Measurements from ENCODE around the gene TANGO2.

Gene TANGO2

GRCh38 chr22:19987394-19988306 lies 33.3 kb upstream of the TANGO2 start:
- Histone ChIP-seq H3K4me1 (peaks cover 3% of the 10 kb centered on the region), H3K9me3 (no peaks in the 10 kb centered on the region), H3K27me3 (ENCODE audit: low read depth) (no peaks in the 10 kb centered on the region), H3K36me3 (replicated peaks) (no peaks in the 10 kb centered on the region), H3K4me3 (no peak overlapping the region)
- DNase-seq (ENCODE audit: low spot score in 2 of 2): no peak
- in situ Hi-C loops (cut with MboI; ENCODE audit: low sequenced_read_pairs): no loop called here

GRCh38 chr22:19988331-19988808 lies 32.5 kb upstream of the TANGO2 start:
- in situ Hi-C loops (cut with MboI; ENCODE audit: low sequenced_read_pairs): no loop called here
- no peak for DNase-seq (ENCODE audit: low spot score in 2 of 2)
- H3K4me1 ChIP-seq: peaks cover 3% of the 10 kb centered on the region

GRCh38 chr22:19988965-19989724 lies 31.8 kb upstream of the TANGO2 start:
- H3K4me1 ChIP-seq: peaks cover 3% of the 10 kb centered on the region
- DNase-seq (ENCODE audit: low spot score in 2 of 2): no peak
- in situ Hi-C loops (cut with MboI; ENCODE audit: low sequenced_read_pairs): no loop called here

More at GRCh38 chr22:19988331-19988808, 32.5 kb upstream of the TANGO2 start:
- no peak overlapping the region for H3K4me3 ChIP-seq
- no peaks in the 10 kb centered on the region for H3K27me3 ChIP-seq (ENCODE audit: low read depth)
- no peaks in the 10 kb centered on the region for H3K9me3 ChIP-seq
- no peaks in the 10 kb centered on the region for H3K36me3 ChIP-seq (replicated peaks)

GRCh38 chr22:19989725-19990067 lies 31.2 kb upstream of the TANGO2 start:
- Histone ChIP-seq H3K4me1 (peaks cover 3% of the 10 kb centered on the region), H3K27me3 (ENCODE audit: low read depth) (no peaks in the 10 kb centered on the region), H3K36me3 (replicated peaks) (no peaks in the 10 kb centered on the region), H3K4me3 (no peak overlapping the region), H3K9me3 (no peaks in the 10 kb centered on the region)
- no peak for DNase-seq (ENCODE audit: low spot score in 2 of 2)
- in situ Hi-C loops (cut with MboI; ENCODE audit: low sequenced_read_pairs): no loop called here

More at GRCh38 chr22:19988965-19989724, 31.8 kb upstream of the TANGO2 start:
- no peaks in the 10 kb centered on the region for H3K27me3 ChIP-seq (ENCODE audit: low read depth)
- H3K36me3 ChIP-seq (replicated peaks): no peaks in the 10 kb centered on the region
- no peak overlapping the region for H3K4me3 ChIP-seq
- H3K9me3 ChIP-seq: no peaks in the 10 kb centered on the region

DNA sequence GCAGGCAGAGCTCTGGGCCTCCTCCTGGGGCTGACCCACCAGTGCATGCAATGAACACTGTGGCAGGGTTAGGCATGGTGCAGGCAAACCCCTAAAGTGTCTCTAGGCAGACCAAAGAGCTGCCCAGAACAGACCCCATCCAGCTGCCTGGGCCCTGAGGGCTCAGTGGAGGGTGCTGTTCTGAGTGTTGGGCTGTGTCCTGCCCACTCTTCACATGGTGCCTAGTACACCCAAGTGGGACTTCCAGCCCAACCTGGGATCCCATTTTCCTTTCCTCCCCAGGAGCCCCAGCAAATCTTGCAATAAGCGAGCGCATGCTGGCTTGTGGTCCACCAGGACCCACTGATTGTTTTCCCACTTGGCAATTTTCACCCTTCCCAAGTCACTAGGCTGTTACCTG lies 30.7 kb upstream of the TANGO2 start:
- no peak for DNase-seq (ENCODE audit: low spot score in 2 of 2)
- H3K4me3 ChIP-seq: no peak overlapping the region
- H3K27me3 ChIP-seq (ENCODE audit: low read depth): no peaks in the 10 kb centered on the region
- H3K36me3 ChIP-seq (replicated peaks): no peaks in the 10 kb centered on the region
- H3K4me1 ChIP-seq: peaks cover 3% of the 10 kb centered on the region
- in situ Hi-C loops (cut with MboI; ENCODE audit: low sequenced_read_pairs): no loop called here
- H3K9me3 ChIP-seq: no peaks in the 10 kb centered on the region

GRCh38 chr22:19990609-19991394 lies 30.1 kb upstream of the TANGO2 start:
- in situ Hi-C loops (cut with MboI; ENCODE audit: low sequenced_read_pairs): no loop called here
- H3K4me1 ChIP-seq: peaks cover 3% of the 10 kb centered on the region

DNA sequence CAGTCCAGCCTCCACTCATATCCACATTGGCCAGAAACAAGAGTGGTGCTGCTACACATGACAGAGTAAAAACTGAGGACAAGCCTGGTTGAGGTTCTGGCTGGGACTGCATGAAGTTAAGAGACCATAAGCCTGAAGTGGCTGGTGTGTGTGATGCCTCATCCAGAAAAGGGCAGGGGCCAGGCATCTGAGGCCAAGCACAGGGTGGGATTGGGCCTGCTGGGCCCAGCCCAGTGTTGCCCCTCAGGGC lies 29.6 kb upstream of the TANGO2 start:
- no peak for DNase-seq (ENCODE audit: low spot score in 2 of 2)
- in situ Hi-C loops (cut with MboI; ENCODE audit: low sequenced_read_pairs): no loop called here
- H3K27me3 ChIP-seq (ENCODE audit: low read depth): no peaks in the 10 kb centered on the region
- H3K36me3 ChIP-seq (replicated peaks): no peaks in the 10 kb centered on the region
- no peaks in the 10 kb centered on the region for H3K9me3 ChIP-seq
- H3K4me1 ChIP-seq: no peaks in the 10 kb centered on the region; the same call in 1 of the 2 replicates
- no peak overlapping the region for H3K4me3 ChIP-seq

More at GRCh38 chr22:19990609-19991394, 30.1 kb upstream of the TANGO2 start:
- DNase-seq (ENCODE audit: low spot score in 2 of 2): no peak
- H3K9me3 ChIP-seq: no peaks in the 10 kb centered on the region
- H3K4me3 ChIP-seq: no peak overlapping the region
- H3K36me3 ChIP-seq (replicated peaks): no peaks in the 10 kb centered on the region
- H3K27me3 ChIP-seq (ENCODE audit: low read depth): no peaks in the 10 kb centered on the region

DNA sequence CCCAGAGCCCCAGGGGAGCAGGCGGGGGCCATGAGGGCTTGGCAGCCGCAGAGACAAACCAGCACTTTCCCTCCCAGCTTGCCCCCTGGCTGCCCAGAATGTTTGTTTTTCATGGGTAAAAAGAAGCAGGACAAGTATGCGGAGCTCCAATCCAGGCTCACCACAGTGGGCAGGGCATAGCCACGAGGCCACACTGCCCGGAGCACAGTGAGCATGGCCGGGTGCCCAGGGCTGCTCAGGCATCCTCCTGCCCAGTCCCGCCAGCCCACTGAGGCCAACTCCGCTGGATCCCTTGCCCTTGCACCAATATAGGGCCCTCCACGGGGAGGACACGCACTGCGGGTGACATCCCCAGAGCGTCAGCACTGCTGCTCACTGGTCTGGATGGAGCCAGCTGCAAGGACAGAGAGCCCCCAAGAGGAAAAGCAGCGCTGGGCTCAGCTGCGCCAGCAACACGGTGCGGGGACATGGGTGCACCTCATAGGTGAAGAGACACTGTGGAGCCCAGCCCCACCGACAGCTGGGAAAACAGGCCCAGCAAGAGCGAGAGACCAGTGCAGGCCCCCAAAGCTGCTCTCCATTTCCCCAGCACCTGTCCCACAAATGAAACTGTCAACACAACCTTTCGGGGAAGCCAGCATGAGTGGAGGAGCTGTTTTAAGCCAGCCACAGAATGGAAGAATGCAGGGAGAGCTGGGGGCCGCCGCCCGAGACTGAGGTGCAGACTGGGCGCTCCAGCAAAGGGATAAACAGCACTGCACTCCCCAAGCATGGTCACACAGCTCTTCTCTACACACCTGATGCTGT lies 29.1 kb upstream of the TANGO2 start:
- H3K9me3 ChIP-seq: no peaks in the 10 kb centered on the region
- H3K27me3 ChIP-seq (ENCODE audit: low read depth): no peaks in the 10 kb centered on the region

DNA sequence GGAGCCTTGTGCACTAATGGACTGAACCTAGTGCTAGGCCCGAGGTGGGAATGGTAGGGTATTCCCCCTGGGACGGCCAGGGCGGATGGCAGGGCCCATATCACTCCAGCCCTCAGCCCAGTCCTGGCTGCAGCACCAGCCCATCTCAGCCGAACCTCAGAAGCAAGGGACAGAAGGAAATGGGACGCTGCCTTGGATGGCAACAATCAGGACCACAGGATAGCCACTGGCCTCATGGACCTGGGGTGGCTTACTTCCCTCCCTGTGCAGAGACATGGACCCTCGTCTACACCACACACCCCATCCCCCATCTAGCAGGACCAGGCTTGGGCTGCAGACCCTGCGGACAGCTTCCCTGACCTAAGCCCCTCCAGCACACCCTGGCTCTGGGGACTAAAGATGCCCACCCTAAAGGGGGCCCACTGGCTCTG lies 28.4 kb upstream of the TANGO2 start:
- in situ Hi-C loops (cut with MboI; ENCODE audit: low sequenced_read_pairs): no loop called here
- no peak overlapping the region for H3K4me3 ChIP-seq

More for the DNA sequence above, 29.1 kb upstream of the TANGO2 start:
- DNase-seq (ENCODE audit: low spot score in 2 of 2): no peak
- Histone ChIP-seq H3K4me1 (no peaks in the 10 kb centered on the region), H3K36me3 (replicated peaks) (no peaks in the 10 kb centered on the region), H3K4me3 (no peak overlapping the region)
- in situ Hi-C loops (cut with MboI; ENCODE audit: low sequenced_read_pairs): no loop called here

DNA sequence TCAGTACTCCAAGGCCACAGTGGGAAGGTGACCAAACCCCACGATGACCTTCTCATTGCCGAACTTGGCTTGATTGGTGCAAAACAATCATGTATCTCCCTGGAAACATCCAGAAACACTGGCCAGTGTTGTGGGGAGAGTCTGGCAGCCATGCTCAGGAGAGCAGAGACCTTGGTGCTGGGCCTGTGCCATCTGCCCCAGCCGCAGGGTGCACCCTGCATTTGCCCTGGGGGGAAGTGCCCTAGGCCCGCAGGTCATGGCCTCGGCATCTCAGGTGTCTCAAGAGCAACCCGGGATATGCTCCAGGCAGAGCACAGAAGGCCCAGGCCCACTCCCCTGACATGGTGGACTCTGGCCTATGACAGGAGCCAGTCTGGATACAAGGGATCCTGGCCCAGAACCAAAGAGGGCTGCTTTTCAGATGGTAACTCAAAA lies 28.0 kb upstream of the TANGO2 start:
- no peaks in the 10 kb centered on the region for H3K36me3 ChIP-seq (replicated peaks)
- no peaks in the 10 kb centered on the region for H3K9me3 ChIP-seq
- in situ Hi-C loops (cut with MboI; ENCODE audit: low sequenced_read_pairs): no loop called here
- no peaks in the 10 kb centered on the region for H3K27me3 ChIP-seq (ENCODE audit: low read depth)
- H3K4me3 ChIP-seq: no peak overlapping the region
- no peaks in the 10 kb centered on the region for H3K4me1 ChIP-seq
- no peak for DNase-seq (ENCODE audit: low spot score in 2 of 2)

More for the DNA sequence above, 28.4 kb upstream of the TANGO2 start:
- Histone ChIP-seq H3K4me1 (no peaks in the 10 kb centered on the region), H3K36me3 (replicated peaks) (no peaks in the 10 kb centered on the region), H3K9me3 (no peaks in the 10 kb centered on the region), H3K27me3 (ENCODE audit: low read depth) (no peaks in the 10 kb centered on the region)
- no peak for DNase-seq (ENCODE audit: low spot score in 2 of 2)

GRCh38 chr22:19993926-19994325 lies 27.0 kb upstream of the TANGO2 start:
- H3K9me3 ChIP-seq: no peaks in the 10 kb centered on the region
- no peak for DNase-seq (ENCODE audit: low spot score in 2 of 2)
- no peaks in the 10 kb centered on the region for H3K36me3 ChIP-seq (replicated peaks)
- no peak overlapping the region for H3K4me3 ChIP-seq
- in situ Hi-C loops (cut with MboI; ENCODE audit: low sequenced_read_pairs): no loop called here
- no peaks in the 10 kb centered on the region for H3K27me3 ChIP-seq (ENCODE audit: low read depth)
- no peaks in the 10 kb centered on the region for H3K4me1 ChIP-seq

GRCh38 chr22:19994851-19995610 lies 25.9 kb upstream of the TANGO2 start:
- no peak for DNase-seq (ENCODE audit: low spot score in 2 of 2)

More at GRCh38 chr22:19994851-19995610, 25.9 kb upstream of the TANGO2 start:
- Histone ChIP-seq H3K27me3 (ENCODE audit: low read depth) (no peaks in the 10 kb centered on the region), H3K9me3 (no peaks in the 10 kb centered on the region), H3K36me3 (replicated peaks) (no peaks in the 10 kb centered on the region), H3K4me1 (no peaks in the 10 kb centered on the region), H3K4me3 (no peak overlapping the region)
- in situ Hi-C loops (cut with MboI; ENCODE audit: low sequenced_read_pairs): no loop called here
